Nephron progenitor cell (in vitro differentiated cells): ENCODE measurements around the gene PALLD.

Experiments
- DNase-seq: peaks from one replicate; pipeline ENCODE4 v3.0.0; 2021
- H3K27ac Mint-ChIP-seq: 2 replicates; pipeline ENCODE4 v1.8.0; 2021; ENCODE audit warnings: mild to moderate bottlenecking, moderate library complexity, mixed read lengths
- H3K27me3 Mint-ChIP-seq: 2 replicates; pipeline ENCODE4 v1.8.0; 2021; ENCODE audit warnings: mild to moderate bottlenecking, low read depth, mixed read lengths; ENCODE audit not compliant: poor library complexity
- H3K36me3 Mint-ChIP-seq: 2 replicates; pipeline ENCODE4 v1.8.0; 2021; ENCODE audit warnings: low read depth, mixed read lengths
- H3K4me1 Mint-ChIP-seq: 2 replicates; pipeline ENCODE4 v1.8.0; 2021; ENCODE audit warnings: mixed read lengths
- H3K4me3 Mint-ChIP-seq: 2 replicates; pipeline ENCODE4 v1.8.0; 2021; ENCODE audit warnings: mild to moderate bottlenecking, moderate library complexity, mixed read lengths
- H3K9me3 Mint-ChIP-seq: 2 replicates; pipeline ENCODE4 v1.8.0; 2021; ENCODE audit warnings: mild to moderate bottlenecking, moderate library complexity, mixed read lengths
- TF ChIP-seq, protein P1 (sequence below): fragments of 200-600 bp; sonication (generic); IDR thresholded peaks from 2 replicates; pipeline ENCODE4 v1.5.0; 2021; ENCODE audit warnings: antibody characterized with exemption

PALLD gene

DNA sequence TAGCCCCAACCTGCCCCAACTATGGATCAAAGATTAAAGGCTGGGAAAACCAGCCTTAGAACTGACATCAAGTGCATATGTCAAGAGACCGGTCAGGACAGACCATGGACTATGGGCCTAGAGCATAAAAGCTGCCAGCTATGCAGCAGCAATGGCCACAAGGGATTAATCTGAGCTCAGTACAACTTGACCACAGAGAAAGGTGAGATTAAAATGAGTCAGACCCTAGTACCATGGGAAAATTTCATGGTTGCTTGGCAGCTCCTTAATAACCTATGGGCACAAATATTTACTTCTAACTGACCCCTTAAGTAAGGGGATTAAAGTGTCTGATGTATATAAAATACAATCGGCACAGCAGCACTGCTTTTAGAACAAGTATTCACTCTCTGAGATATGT, 458.8 kb downstream of the PALLD start:
- TF ChIP-seq, protein P1, sequence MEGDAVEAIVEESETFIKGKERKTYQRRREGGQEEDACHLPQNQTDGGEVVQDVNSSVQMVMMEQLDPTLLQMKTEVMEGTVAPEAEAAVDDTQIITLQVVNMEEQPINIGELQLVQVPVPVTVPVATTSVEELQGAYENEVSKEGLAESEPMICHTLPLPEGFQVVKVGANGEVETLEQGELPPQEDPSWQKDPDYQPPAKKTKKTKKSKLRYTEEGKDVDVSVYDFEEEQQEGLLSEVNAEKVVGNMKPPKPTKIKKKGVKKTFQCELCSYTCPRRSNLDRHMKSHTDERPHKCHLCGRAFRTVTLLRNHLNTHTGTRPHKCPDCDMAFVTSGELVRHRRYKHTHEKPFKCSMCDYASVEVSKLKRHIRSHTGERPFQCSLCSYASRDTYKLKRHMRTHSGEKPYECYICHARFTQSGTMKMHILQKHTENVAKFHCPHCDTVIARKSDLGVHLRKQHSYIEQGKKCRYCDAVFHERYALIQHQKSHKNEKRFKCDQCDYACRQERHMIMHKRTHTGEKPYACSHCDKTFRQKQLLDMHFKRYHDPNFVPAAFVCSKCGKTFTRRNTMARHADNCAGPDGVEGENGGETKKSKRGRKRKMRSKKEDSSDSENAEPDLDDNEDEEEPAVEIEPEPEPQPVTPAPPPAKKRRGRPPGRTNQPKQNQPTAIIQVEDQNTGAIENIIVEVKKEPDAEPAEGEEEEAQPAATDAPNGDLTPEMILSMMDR = no peak
- H3K4me1 Mint-ChIP-seq = no peaks in the 10 kb centered on the region
- no peak for DNase-seq
- H3K9me3 Mint-ChIP-seq = peaks cover 43% of the 10 kb centered on the region
- H3K27me3 Mint-ChIP-seq = no peaks in the 10 kb centered on the region
- H3K27ac Mint-ChIP-seq = no peak overlapping the region
- H3K36me3 Mint-ChIP-seq = peaks cover 75% of the 10 kb centered on the region
- no peak overlapping the region for H3K4me3 Mint-ChIP-seq

DNA sequence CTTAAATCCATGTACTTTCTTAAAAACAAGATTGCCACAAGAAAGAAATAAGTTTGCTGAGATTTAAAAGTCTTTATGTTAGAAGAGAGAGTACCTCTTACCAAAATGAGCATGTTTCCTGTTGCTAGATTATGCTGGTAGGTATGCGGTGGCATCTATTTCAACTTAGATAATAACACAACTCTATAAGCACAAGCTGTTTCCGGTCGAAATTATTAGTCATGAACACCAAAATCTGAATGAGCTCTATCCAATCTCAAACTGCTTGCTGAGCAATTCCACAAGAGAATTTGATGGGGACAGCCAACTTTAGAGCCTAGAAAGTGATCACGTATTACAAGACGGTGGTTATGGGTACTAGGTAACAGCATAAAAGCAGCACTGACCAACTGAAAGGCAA, 463.9 kb downstream of the PALLD start:
- DNase-seq = no peak
- no peaks in the 10 kb centered on the region for H3K27me3 Mint-ChIP-seq
- no peak overlapping the region for H3K27ac Mint-ChIP-seq
- peaks cover 70% of the 10 kb centered on the region for H3K36me3 Mint-ChIP-seq
- H3K9me3 Mint-ChIP-seq = peaks cover 25% of the 10 kb centered on the region
- TF ChIP-seq, protein P1 = no peak
- H3K4me1 Mint-ChIP-seq = no peaks in the 10 kb centered on the region
- no peak overlapping the region for H3K4me3 Mint-ChIP-seq

DNA sequence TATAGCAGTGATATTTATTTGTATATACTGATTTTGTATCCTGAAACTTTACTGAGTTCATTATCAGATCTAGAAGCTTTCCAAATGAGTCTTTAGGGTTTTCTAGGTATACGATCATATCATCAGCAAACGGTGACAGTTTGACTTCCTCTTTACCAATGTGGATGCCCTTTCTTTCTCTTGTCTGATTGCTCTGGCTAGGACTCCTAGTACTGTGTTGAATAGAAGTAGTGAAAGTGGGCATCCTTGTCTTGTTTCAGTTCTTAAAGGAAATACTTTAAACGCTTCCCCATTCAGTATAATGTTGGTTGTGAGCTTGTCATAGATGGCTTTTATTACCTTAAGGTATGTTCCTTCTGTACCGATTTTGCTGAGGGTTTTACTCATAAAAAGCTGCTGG, 475.7 kb downstream of the PALLD start:
- H3K4me1 Mint-ChIP-seq = no peaks in the 10 kb centered on the region
- DNase-seq = no peak
- peaks cover 16% of the 10 kb centered on the region for H3K9me3 Mint-ChIP-seq
- H3K36me3 Mint-ChIP-seq = peaks cover 15% of the 10 kb centered on the region
- no peak overlapping the region for H3K27ac Mint-ChIP-seq
- TF ChIP-seq, protein P1 = no peak
- H3K4me3 Mint-ChIP-seq = no peak overlapping the region
- H3K27me3 Mint-ChIP-seq = peaks cover 7% of the 10 kb centered on the region
